Upper lobe of left lung (tissue), 4 donors: ENCODE results near the gene ANXA7.

Source experiments
- EP300 ChIP-seq, 4 donors: sonication (generic); formaldehyde crosslinking; IDR thresholded peaks; one replicate each; pipeline ENCODE4 v1.5.1; 2017; ENCODE audit warnings: antibody characterized with exemption in 4 of 4, control low read depth in 2 of 4
- POLR2A ChIP-seq, 4 donors: fragments of 450-650 bp; IDR thresholded peaks; one replicate each; pipeline ENCODE4 v1.5.1; 2016 to 2017; ENCODE audit warnings: antibody characterized with exemption in 4 of 4, mild to moderate bottlenecking in 2 of 4
- TF ChIP-seq, protein P1 (sequence below), 6 experiments: fragments of 450-650 bp in 4 of 6; fragments of 200-600 bp in 2 of 6; sonication (generic) in 2 of 6; IDR thresholded peaks; one replicate each; pipeline ENCODE4 v1.5.1; 2016 to 2019; ENCODE audit warnings: antibody characterized with exemption in 6 of 6

DNA sequence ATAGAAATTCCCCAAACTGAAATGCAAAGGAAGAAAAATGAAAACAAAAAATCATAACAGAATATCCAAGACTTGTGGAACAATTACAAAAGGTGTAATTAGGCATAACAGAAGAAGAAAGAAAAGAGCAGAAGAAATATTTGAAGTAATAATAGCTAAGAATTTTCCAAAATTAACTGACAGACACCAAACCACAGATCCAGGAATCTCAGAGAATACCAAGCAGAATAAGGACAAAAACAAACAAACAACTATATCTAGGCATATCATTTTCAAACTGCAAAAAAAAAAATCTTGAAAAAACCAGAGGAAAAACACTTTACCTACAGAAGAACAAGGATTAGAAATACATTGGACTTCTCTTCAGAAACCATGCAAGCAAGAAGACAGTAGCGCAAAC lies 80.7 kb downstream of the ANXA7 start:
- TF ChIP-seq EP300 (IDR thresholded peaks at IDR 0.05): no peak
- TF ChIP-seq, protein P1, sequence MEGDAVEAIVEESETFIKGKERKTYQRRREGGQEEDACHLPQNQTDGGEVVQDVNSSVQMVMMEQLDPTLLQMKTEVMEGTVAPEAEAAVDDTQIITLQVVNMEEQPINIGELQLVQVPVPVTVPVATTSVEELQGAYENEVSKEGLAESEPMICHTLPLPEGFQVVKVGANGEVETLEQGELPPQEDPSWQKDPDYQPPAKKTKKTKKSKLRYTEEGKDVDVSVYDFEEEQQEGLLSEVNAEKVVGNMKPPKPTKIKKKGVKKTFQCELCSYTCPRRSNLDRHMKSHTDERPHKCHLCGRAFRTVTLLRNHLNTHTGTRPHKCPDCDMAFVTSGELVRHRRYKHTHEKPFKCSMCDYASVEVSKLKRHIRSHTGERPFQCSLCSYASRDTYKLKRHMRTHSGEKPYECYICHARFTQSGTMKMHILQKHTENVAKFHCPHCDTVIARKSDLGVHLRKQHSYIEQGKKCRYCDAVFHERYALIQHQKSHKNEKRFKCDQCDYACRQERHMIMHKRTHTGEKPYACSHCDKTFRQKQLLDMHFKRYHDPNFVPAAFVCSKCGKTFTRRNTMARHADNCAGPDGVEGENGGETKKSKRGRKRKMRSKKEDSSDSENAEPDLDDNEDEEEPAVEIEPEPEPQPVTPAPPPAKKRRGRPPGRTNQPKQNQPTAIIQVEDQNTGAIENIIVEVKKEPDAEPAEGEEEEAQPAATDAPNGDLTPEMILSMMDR (IDR thresholded peaks at IDR 0.05): no peak
- no peak for TF ChIP-seq POLR2A (IDR thresholded peaks at IDR 0.05)
